ENCODE measurements around the gene CD59.
A peak's percentile ranks its signal among the peaks of the same experiment; 100 is the strongest.
"Not testable (repeated sequence)": the region's sequence is repeated elsewhere in the genome, so short reads cannot be mapped to it uniquely, and the experiment has no call there.

CD59 gene

DNA sequence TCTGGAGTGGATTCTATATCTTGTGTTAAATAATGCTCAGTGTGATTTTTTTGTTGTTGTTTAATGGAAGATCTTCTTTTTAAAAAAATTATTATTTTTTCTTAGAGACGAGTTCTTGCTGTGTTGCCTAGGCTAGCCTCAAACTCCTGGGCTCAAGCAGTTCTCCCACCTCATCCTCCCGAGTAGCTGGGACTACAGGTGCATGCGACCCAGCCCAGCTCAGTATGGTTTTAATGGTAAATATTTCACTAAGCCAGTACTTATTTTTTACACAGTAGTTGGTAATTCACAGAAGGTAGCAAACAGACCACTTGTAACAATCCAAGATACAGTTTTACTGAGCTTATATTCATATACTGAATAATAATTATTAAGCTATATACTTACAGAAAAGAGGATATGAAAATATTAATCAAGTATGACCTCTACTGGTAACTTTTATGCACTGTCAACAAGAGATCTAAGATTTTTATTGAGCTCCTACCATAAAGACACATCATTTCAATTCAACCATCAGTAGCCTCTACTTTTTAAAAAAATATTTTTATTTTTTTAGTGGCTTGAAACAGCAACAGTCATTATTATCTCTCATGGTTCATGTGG is 6.1 kb upstream of the CD59 start:
- no peak for DNase-seq (ENCODE audit: low read depth)

DNA sequence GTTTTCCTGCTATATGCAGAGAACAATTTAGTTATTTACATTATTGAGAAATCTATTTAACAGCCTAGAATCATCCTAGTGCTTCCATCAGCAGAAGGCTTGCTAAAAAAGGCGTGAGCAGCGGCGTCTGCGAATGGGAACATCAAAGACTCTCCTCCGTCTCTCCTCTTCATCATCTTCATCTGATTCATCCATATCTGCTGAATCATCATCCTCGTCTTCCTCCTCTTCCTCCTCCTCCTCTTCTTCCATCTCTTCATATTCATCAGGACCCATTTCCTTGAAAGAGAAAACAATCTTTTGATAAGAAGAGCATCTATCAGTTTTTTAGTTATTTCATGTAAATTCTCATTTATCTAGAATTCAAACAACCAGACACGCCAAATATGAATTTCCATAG is 5.6 kb upstream of the CD59 start:
- DNase-seq (ENCODE audit: low read depth), result no peak

DNA sequence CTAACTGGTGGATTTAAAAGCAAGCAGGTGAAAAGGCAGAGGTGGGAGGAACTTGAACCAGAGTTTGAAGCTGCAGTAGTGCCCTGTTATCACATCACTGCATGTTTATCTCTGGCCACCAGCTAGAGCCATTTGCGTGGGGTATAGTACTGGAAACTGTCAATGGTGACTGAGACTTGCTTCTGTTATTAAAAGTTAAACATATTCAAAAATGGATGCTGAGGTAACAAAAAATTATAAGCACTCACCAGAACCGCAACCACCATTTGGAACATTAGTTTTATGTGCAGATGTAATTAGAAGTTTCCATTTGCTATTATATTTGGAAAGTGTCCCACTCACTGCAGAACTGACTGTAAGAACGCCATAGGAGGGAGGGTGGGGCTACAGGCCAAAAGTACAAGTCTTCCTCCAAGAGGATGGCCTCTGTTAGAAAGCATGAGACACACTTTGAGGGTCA is 1.2 kb upstream of the CD59 start:
- DNase-seq (ENCODE audit: low read depth), result no peak

DNA sequence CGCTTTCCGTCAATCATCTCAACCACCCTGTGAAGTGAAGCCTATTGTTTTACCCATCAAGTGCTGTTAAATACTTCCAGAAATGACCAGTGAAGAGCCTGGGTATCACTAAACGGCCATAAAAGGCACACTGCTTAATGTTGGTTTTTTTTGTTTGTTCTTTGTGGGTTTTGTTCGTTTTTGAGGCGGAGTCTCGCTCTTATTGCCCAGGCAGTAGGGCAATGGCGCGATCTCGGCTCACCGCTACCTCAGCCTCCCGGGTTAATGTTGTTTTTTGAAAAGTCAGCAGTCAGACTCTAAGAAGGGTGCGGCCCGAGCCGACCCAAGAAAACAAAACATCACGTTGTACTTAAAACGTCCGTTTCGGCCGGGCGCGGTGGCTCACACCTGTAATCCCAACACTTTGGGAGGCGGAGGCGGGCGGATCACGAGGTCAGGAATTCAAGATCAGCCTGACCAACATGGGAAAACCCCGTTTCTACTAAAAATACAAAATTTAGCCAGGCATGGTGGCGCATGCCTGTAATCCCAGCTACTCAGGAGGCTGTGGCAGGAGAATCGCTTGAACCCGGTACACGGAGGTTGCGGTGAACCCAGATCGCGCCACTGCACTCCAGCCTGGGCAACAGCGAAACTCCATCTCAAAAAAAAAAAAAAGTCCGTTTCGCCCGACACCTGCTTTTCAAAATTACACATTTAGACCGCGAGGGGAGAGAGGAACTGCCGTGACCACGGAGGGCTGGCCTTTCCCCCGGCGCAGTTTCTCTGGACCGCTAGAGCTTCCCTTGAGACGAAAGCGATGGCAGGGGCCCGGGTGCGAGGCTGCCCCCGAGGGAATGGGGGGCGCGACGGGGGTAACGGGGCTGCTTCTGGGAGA is 714 bp downstream of the CD59 start:
- DNase-seq (ENCODE audit: low read depth), result peak; percentile 11

DNA sequence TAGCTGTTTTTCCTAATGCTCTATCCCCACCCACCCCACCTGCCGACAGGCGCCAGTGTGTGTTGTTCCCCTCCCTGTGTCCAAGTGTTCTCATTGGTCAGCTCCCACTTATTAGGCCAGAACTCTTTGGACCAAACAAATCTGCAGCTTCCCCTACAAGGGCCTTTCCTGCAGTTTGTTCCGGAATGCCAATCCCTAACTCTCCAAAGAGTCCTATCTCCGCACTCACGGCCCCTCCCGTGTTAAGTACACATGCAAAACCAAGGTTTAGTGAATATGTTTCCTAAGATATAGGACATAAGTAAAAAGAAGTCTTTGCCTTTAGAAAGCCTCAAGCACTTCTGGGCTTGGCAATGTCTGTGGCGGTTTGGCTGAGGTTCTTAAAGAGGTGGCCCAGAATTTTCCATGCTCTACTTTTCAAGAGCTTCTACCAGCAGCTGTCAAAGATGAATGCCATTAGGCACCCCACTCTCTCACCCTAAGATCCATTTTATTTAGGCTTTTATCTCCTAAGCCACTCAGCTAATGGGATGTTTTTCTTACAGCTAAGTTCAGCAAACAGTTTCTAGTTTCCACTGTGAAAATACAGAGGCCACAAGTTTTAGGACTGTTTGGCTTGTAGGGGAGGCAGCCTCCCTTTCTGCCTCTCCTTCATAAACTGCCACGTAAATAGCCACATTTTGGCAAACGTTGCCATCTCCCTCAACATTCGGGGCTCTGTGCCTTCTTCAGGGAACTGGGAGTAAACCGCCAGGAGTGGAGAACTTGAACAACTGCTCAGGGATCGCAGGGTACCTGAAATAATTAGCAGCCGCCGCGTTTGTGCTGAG is 1.6 kb downstream of the CD59 start:
- DNase-seq (ENCODE audit: low read depth), result no peak

DNA sequence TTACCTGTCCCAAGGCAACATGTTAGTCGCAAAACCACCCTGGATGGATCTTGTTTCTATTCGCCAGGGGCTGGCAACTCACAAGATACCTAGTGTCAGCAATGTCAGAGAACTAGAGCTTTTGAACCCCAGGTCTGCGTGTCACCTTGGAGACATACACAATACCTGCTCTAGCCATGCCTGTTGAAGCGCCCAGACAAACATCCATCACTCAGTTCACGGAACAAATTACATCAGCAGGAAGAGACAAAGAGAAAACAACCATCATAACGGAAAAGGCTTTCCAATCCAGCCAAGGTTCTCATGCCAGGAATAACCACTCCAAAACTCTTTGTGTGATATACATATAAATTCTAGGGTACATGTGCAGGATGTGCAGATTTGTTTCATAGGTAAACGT is 2.2 kb downstream of the CD59 start:
- DNase-seq (ENCODE audit: low read depth), result no peak

DNA sequence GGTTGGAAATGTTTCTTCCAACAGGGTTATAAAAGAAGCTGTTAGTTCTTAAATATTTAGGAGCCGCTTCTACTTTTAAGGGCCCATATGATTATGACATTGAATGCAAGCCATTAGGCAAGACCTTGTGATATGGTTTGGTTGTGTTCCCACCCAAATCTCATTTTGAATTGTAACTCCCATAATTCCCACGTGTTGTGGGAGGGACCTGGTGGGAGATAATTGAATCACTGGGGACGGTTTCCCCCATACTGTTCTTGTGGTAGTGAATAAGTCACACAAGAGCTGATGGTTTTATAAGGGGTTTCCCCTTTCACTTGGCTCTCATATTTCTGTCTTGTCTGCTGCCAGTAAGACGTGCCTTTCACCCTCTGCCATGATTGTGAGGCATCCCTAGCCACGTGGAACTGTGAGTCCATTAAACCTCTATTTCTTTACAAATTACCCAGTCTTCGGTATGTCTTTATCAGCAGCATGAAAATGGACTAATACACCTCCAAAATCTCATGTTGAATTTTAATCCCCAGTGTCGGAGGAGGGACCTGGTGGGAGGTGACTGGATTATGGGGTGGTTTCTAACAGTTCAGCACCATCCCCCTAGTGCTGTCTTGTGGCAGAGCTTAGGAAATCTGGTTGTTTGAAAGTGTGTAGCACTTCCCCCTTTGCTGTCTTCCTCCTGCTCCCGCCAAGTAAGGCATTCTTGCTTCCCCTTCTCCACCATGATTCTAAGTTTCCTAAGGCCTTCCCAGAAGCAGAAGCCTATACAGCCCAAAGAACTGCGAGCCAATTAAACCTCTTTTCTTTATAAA is 4.3 kb downstream of the CD59 start:
- DNase-seq (ENCODE audit: low read depth), result no peak

DNA sequence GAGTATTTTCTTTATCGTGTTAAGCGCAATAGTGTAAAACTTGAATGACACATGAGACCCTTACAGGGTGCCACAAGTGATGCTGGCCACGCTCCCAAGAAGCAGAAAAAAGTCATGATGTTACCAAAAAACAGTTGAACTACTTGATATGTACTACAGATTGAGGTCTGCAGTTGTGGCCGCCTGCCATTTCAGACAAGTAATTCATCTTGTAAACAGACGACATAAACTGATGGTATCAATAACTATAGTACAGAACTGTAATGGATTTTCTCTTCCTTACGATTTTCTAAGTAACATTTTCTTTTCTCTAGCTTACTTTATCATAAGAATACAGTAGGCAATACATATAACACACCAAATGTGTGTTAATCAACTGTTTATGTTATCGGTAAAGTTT is 5.5 kb downstream of the CD59 start:
- no peak for DNase-seq (ENCODE audit: low read depth)

DNA sequence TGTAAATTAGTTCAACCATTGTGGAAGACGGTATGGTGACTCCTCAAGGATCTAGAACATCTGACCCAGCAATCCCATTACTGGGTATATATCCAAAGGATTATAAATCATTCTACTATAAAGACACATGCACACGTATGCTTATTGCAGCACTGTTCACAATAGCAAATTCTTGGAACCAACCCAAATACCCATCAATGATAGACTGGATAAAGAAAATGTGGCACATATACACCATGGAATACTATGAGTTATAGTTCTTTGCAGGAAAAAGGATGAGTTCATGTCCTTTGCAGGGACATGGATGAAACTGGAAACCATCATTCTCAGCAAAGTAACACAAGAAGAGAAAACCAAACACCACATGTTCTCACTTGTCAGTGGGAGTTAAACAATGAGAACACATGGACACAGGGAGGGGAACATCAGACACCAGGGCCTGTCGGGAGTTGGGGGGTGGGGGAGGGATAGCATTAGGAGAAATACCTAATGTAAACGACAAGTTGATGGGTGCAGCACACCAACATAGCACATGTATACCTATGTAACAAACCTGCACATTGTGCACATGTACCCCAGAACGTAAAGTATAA is 7.1 kb downstream of the CD59 start:
- not testable (repeated sequence) for DNase-seq (ENCODE audit: low read depth)

DNA sequence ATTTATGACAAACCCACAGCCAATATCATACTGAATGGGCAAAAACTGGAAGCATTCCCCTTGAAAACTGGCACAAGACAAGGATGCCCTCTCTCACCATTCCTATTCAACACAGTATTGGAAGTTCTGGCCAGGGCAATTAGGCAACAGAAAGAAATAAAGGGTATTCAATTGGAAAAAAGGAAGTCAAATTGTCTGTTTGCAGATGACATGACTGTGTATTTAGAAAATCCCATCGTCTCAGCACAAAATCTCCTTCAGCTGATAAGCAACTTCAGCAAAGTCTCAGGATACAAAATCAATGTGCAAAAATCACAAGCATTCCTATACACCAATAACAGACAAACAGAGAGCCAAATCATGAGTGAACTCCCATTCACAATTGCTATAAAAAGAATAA is 8.7 kb downstream of the CD59 start:
- not testable (repeated sequence) for DNase-seq (ENCODE audit: low read depth)

DNA sequence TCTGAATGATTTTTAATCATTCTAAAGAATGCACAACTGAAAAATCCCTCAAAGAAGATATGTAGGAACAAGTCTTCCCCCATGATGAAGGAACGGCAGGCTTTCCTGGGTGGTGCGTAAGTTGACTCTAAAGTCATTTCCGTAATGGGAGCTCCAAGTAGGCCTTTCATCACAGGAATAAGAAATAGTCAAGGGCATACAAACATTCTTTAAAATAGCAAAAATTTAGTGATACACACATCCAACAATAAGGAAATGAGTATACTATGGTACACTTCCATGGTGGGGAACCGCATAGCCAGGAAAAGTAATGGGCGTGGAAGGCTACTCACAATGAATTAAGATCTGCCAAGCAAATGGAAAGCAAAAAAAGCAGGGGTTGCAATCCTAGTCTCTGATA is 10.7 kb downstream of the CD59 start:
- no peak for DNase-seq (ENCODE audit: low read depth)

DNA sequence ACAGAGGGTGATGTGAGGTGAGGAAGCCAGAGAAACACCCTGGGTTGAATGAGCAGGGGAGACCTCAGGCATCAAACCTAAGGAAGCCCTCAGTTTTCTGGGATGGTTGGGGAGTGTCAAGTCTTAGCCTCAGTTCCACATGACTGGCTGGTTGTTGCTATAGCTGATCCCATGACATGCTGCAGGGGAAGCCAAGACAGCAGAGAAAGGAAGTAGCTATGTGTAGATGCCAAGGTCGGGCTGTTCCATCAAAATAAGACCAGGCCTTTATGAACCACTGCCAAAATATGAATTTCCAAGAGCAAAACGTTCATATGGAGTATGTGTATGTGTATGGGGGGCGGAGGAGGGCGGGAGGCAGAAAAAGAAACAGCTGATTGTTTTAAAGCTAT is 11.6 kb downstream of the CD59 start:
- DNase-seq (ENCODE audit: low read depth), result no peak

DNA sequence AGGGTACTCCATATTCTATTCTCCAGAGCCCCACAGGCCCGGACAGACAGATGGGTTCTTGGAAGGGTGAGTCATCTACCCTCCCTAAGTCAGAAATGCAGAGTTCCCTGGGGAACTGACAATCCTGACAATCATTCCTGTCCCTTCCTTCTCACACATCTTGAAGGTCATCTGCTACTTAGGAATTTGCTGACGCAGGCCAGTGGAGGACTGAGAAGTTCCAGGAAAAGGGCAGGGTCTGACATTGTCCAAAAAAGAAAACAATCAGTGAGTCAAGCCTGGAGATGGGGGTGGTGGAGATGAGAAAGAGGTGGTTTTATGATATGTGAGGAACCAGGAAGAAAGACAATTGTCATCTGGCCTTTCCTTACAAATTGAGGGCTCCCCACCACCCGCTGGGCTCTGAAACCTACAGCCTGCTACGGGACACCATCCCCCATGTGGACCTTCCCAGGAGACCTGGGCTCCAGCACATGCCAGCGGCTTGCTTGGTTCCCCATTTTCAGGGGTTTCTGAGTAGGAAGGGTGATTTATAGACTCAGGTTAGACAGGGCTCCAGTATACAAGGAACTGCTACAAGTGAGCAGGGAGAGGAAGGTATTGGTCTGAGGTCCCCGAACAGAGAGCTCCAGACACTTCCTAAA is 12.9 kb downstream of the CD59 start:
- no peak for DNase-seq (ENCODE audit: low read depth)

DNA sequence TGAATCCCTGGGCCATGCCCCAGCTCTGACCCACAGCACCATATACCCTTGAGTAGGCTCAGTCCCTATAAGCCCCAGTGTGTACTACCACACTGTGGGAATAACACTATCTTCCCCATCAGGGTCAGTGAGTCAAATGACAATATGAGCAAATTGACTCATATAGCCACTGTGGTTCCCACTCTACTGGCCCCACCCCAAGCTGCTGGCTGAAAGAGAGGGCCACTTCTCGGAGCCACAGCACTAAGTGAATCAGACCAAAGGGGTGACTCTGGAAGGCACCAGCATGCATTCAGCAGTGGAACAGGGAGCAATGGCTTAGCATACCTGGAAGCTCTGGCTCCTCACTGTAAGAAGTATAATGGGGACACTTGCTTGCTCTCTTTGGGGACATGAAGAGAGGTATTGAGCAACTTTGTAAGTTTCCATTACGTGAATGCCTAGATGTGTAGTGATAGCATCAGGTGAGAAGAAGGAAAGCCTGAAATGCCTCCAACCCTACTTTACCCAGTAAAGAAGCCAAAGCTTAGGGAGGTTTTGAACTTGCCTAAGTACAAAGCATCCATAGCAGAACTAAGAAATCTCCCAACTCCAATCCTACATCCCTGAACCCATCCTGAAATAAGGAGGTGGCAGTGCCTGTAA is 13.5 kb downstream of the CD59 start:
- DNase-seq (ENCODE audit: low read depth), result no peak

DNA sequence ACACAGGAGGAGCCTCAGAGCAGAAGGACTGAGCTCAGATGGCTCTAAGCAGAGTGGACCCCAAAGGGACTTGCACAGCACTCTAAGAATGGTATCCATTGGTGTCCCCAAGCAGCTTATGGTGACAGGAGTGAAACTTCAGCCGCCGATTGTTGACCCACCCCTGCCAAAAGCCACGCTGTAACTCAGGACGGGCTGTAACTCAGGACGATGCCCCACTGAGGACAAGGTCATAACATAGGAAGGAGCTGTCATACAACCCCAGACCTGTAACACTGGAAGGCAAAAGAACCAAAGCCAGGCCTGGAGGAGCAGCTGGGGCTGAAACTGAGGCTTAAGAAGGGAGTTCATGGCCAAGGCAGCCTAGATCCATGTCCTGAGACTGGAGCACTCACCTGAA is 14.2 kb downstream of the CD59 start:
- DNase-seq (ENCODE audit: low read depth), result no peak

DNA sequence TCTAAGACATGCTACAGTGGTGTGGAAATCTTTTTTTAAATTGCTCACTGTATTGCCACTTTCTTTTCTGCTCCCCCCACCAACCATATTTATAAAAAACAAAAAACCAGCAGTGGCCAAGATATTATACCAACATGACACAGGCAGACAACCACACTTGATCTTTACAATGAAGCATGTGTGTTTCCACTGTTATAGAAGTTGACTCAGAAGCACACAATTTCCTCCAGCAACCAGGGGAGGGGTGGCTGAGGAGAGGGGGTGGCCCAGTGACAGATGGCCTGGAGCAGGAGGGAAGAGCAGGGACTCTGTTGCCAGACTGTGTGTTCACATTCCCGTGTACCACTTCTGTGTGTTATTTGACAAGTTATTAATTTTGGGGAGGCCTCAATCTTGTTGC is 14.8 kb downstream of the CD59 start:
- DNase-seq (ENCODE audit: low read depth), result no peak

DNA sequence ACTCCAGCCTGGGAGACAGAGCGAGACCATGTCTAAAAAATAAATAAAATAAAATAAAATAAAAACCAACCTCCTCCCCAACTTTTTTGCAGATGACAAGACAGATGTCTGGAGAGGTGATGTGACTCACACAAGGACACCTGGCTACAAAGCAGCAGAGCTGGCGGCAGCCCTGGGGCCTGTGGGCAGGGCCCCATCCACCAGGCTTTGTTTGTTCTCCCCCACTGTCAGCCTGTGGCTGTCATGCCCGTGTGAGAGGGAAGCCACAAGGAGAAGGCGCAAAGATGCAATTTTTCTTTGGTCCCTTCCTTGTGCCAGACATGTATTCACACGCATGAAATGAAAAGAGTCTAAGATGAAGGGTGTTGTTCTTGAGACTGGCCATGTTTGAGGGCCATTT is 16.6 kb downstream of the CD59 start:
- no peak for DNase-seq (ENCODE audit: low read depth)

DNA sequence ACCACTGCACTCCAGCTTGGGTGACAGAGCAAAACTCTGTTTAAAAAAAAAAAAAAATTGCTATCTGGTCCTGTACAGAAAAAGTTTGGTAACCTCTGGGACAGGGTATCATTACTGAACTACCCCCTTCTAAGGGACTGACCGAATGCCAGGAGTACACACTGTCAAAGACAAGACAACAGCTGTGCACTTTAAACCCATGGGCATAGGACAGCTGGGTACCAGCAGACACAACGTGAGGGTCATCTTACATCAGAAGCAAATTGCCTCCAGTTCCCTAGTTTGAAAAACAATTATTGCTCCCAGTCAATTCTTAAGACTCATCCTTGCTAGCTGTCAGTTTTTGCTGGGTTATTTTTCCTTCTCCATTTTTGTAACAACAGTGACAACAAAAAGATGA is 17.8 kb downstream of the CD59 start:
- no peak for DNase-seq (ENCODE audit: low read depth)

DNA sequence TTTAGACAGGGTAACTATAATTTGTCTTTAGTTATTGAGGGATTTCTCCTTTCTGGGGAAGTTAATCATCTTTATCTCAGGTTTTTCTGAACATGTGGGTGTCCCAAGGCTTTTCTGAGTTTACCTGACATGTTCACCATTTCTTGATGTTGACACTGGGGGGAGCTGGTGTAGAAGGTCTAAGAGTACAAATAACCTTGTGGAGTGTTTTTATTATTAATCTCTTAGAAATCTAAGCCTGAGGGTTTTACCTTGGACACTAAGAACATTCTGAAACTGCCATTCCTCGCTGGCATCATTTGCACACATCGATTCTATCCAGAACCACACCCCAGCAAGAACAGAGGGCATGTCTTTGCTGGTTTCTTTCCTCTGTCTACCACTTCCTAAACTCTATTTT is 20.0 kb downstream of the CD59 start:
- no peak for DNase-seq (ENCODE audit: low read depth)

DNA sequence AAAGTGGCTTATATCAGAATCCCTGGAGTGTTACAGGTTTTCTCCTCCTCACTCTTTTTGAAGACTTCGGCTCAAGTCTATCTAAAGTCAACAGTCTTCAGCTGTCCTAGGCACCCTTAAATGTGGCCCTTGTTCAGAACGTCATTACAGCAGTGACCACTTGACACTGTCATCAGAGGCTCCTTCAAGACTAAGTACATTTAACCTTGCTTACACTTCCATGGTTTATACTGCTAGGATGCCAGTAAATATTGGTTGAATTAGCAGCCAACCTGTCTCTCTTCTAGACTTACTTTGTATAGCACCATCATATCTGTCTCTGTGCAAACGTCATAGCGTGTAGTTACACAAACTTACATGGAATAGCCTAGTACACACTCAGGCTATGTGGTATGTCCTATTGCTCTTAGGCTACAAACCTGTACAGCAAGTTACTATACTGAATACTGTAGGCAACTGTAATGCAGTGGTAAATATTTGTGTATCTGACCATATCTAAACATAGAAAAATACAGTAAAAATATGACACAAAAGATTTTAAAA is 22.3 kb downstream of the CD59 start:
- no peak for DNase-seq (ENCODE audit: low read depth)

All from T-helper 22 cell (primary cell).